Common myeloid progenitor, CD34-positive (primary cell): ENCODE data around the gene DFFA.

Experiments
- CTCF ChIA-PET: fragments of 350-600 bp; sonication (Branson Sonifier 250); formaldehyde crosslinking; loops from one replicate; lab custom pipeline; 2021; ENCODE audit warnings: antibody characterized with exemption; lab: Charles Lee
- POLR2A ChIA-PET: fragments of 350-600 bp; sonication (Branson Sonifier 250); formaldehyde crosslinking; loops from one replicate; lab custom pipeline; 2021; ENCODE audit warnings: antibody characterized with exemption; lab: Charles Lee
- DNase-seq, 3 donors: peaks; one replicate each; pipeline versions ENCODE4 v3.0.0 to v3.0.0-alpha.2; 2013
- H3K27ac ChIP-seq, 2 experiments: 1 replicate in 1 of 2; 2 replicates in 1 of 2; pipeline ENCODE4 v1.7.0; 2013; ENCODE audit warnings: inconsistent platforms in 2 of 2, low read length in 2 of 2, mild to moderate bottlenecking in 2 of 2, low read depth in 1 of 2, moderate library complexity in 1 of 2; ENCODE audit not compliant: severe bottlenecking in 2 of 2, insufficient read depth in 1 of 2, poor library complexity in 1 of 2
- H3K27me3 ChIP-seq, 5 experiments: replicated peaks in 2 of 5; 1 replicate in 3 of 5; 2 replicates in 2 of 5; pipeline versions ENCODE4 v1.6.1 to v1.7.0; 2013; ENCODE audit warnings: low read length in 4 of 5, mild to moderate bottlenecking in 2 of 5, moderate library complexity in 2 of 5, inconsistent platforms in 1 of 5; ENCODE audit not compliant: insufficient read depth in 5 of 5, control insufficient read depth in 4 of 5
- H3K36me3 ChIP-seq, 4 experiments: 1 replicate in 2 of 4; 2 replicates in 2 of 4; pipeline versions ENCODE4 v1.6.1 to v1.7.0; 2013; ENCODE audit warnings: low read length in 3 of 4, control low read depth in 1 of 4, mild to moderate bottlenecking in 1 of 4; ENCODE audit not compliant: control insufficient read depth in 4 of 4, insufficient read depth in 4 of 4
- H3K4me1 ChIP-seq, 4 experiments: 1 replicate in 3 of 4; 2 replicates in 1 of 4; pipeline versions ENCODE4 v1.6.1 to v1.7.1; 2013; ENCODE audit warnings: low read length in 3 of 4, mild to moderate bottlenecking in 3 of 4, control low read depth in 1 of 4, inconsistent platforms in 1 of 4, moderate library complexity in 1 of 4; ENCODE audit not compliant: control insufficient read depth in 4 of 4, insufficient read depth in 4 of 4; ENCODE audit errors: control extremely low read depth in 1 of 4
- H3K4me3 ChIP-seq, 7 experiments: 1 replicate in 4 of 7; 2 replicates in 3 of 7; pipeline versions ENCODE4 v1.5.1 to v1.7.0; 2013; ENCODE audit warnings: mild to moderate bottlenecking in 7 of 7, low read length in 6 of 7, moderate library complexity in 6 of 7, inconsistent platforms in 2 of 7, low read depth in 2 of 7, control low read depth in 1 of 7; ENCODE audit not compliant: insufficient read depth in 4 of 7, control insufficient read depth in 1 of 7; ENCODE audit errors: extremely low read depth in 1 of 7
- H3K9me3 ChIP-seq, 5 experiments: 1 replicate in 4 of 5; 2 replicates in 1 of 5; pipeline versions ENCODE4 v1.6.1 to v1.7.1; 2013; ENCODE audit warnings: low read length in 4 of 5, mild to moderate bottlenecking in 2 of 5, inconsistent platforms in 1 of 5, low read depth in 1 of 5, moderate library complexity in 1 of 5; ENCODE audit not compliant: control insufficient read depth in 4 of 5, insufficient read depth in 2 of 5; ENCODE audit errors: control extremely low read depth in 1 of 5
- WGBS: methylation state at CpG from one replicate; pipeline ENCODE4 v1.1.5; 2013; ENCODE audit not compliant: insufficient coverage; 5-methylcytosine and 5-hydroxymethylcytosine counted together

Gene DFFA

DNA sequence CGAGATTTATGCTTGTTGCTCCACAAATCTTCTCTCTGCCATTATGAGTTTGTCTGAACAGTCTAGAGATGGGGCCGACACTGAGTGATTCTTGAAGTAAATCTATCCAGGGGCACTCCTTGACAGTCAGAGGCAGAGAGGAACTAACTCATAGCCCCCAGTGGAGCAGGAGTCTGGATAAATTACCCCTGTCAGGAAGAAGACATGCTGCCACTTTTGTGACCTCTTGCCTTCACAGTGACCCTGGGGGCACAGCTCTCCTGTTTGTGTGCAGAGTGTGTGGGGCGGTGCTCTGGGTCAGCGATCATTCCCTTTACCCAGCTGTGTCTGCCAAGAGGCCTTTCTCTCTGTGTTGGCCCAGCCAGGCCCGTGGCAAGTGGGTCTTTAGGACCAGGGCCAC lies 31.9 kb upstream of the DFFA start:
- no peak overlapping the region for H3K4me3 ChIP-seq
- 60% methylated on average over 3 of the region's 5 CpGs for WGBS
- DNase-seq, result no peak
- no peaks in the 10 kb centered on the region for H3K9me3 ChIP-seq
- H3K36me3 ChIP-seq, result no peaks in the 10 kb centered on the region
- peaks cover 0 to 23% (median 18%) of the 10 kb centered on the region in 4 experiments for H3K4me1 ChIP-seq
- no peaks in the 10 kb centered on the region for H3K27me3 ChIP-seq
- ChIA-PET POLR2A (no interaction called here), CTCF (interaction anchor here (2.5 kb wide), 1 partner anchor 10 kb away, joined by 21 read pairs; no protein-coding TSS in a partner anchor)
- H3K27ac ChIP-seq, result no peak overlapping the region

DNA sequence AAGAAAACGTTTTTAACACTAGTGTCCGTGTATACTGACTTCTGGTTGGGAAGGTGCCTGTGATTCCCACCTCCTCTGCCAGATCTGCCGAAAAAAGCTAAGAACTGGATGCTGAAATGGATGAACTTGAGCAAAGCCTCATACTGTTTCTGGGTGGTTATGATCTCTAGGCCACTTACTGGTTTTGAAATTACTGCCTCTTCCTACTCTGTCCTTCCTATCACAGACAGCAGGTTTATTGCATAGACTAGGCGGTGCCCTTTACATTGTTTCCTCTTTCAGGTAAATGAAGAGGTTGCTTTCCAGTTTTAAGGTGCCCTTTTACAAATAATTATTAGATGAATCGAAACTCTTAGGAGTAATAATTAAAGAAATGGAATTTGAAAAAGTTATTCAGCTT lies 29.9 kb upstream of the DFFA start:
- DNase-seq, result no peak
- H3K9me3 ChIP-seq, result no peaks in the 10 kb centered on the region
- no peaks in the 10 kb centered on the region for H3K27me3 ChIP-seq
- H3K4me1 ChIP-seq, result peaks cover 0 to 7% (median 4%) of the 10 kb centered on the region in 4 experiments
- ChIA-PET POLR2A (no interaction called here), CTCF (interaction anchor here (2.5 kb wide), 1 partner anchor 8 kb away, joined by 21 read pairs; no protein-coding TSS in a partner anchor)
- no peak overlapping the region for H3K4me3 ChIP-seq
- WGBS, result 100% methylated on average over 4 of the region's 5 CpGs
- H3K27ac ChIP-seq, result no peak overlapping the region
- peaks cover 0 to 4% (median 0%) of the 10 kb centered on the region in 4 experiments for H3K36me3 ChIP-seq

DNA sequence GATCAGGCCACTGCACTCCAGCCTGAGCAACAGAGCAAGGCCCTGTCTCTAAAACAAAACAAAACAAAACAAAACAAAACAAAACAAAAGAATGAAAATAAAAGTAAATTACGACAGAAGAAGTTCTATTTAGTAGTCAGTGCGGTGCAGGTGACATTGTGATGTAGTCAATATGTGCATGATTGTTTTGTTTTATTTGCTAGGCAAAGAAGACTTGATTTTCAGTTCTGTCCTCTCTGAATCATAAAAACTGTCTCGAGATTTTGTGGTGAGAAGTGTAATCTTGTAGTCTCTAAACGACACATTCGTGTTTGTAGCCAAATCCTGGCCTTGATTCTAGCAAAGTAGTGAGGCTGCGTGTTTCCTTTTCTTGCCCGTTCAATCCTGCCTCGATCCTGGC lies 25.9 kb upstream of the DFFA start:
- ChIA-PET POLR2A (no interaction called here), CTCF (interaction anchor here (1.7 to 10.0 kb wide), 3 partner anchors 12 to 66 kb away, joined by 5 to 118 read pairs (median 108); partner anchors contain the start of gene CENPS)
- 97% methylated on average over 8 of the region's 8 CpGs for WGBS
- H3K27me3 ChIP-seq, result no peaks in the 10 kb centered on the region
- peaks cover 0 to 19% (median 3%) of the 10 kb centered on the region in 4 experiments for H3K36me3 ChIP-seq
- peaks cover 0 to 17% (median 13%) of the 10 kb centered on the region in 4 experiments for H3K4me1 ChIP-seq
- H3K9me3 ChIP-seq, result no peaks in the 10 kb centered on the region
- H3K27ac ChIP-seq, result no peak overlapping the region
- no peak overlapping the region for H3K4me3 ChIP-seq
- no peak for DNase-seq

DNA sequence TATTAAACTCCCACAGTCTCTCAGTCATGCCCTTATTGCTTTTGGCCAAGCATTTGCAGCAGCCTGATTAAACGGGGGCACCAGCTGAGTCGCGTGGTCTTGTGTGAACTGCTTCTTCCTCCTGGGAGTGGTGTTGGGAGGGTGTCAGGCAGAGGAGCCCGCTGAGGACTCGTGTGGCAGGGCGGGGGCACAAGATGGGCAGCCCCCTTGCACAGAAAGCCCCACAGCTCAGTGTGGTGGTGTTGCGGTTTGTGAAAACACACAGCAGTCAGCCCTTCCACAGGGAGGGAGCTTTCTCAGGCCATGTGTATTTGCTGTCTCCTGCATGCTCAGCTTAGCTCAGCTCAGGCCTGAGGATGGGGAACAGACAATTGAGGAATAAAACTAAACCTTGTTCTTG lies 24.8 kb upstream of the DFFA start:
- POLR2A ChIA-PET, result interaction anchor here (0.7 kb wide), 1 partner anchor 67 kb away, joined by 3 read pairs; no protein-coding TSS in a partner anchor
- no peak for DNase-seq
- WGBS, result 82% methylated on average over 1 of the region's 7 CpGs
- Histone ChIP-seq H3K36me3 (peaks cover 0 to 19% (median 3%) of the 10 kb centered on the region in 4 experiments), H3K27ac (no peak overlapping the region), H3K4me1 (peaks cover 0 to 17% (median 13%) of the 10 kb centered on the region in 4 experiments), H3K9me3 (no peaks in the 10 kb centered on the region), H3K27me3 (no peaks in the 10 kb centered on the region), H3K4me3 (no peak overlapping the region)
- CTCF ChIA-PET, result interaction anchor here (9.9 to 10.0 kb wide), 2 partner anchors 13 to 65 kb away, joined by 108 to 118 read pairs; partner anchors contain the start of gene CENPS

DNA sequence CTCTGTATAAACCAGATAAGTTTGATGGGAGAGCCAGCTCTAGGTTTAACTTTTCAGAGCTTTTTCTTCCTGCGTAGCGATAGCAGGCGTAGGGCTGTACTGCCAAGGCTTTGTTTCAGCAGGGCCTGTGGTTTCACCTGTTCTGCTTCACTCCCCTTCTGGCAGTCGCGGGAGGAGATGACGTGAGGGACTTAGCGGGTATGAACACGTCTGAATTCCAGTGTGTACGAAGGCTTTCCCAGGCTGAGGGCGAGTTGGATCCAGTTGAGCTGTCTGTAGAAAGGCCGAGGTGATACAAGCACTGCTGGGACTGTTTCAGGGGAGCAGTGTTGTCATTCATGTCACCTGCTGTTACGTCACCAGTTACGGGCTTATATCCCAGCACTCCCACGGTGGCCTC lies 23.6 kb upstream of the DFFA start:
- DNase-seq, result no peak
- ChIA-PET CTCF (interaction anchor here (0.8 to 10.0 kb wide), 5 partner anchors 14 to 444 kb away, joined by 3 to 118 read pairs (median 7); partner anchors contain the start of gene CENPS), POLR2A (no interaction called here)
- 91% methylated on average over 14 of the region's 14 CpGs for WGBS
- H3K27me3 ChIP-seq, result no peaks in the 10 kb centered on the region
- no peak overlapping the region for H3K4me3 ChIP-seq
- H3K36me3 ChIP-seq, result peaks cover 0 to 21% (median 3%) of the 10 kb centered on the region in 4 experiments
- H3K4me1 ChIP-seq, result peaks cover 0 to 17% (median 13%) of the 10 kb centered on the region in 4 experiments
- H3K27ac ChIP-seq, result peak overlapping the region in 1 of 2 experiments; percentile 65
- no peaks in the 10 kb centered on the region for H3K9me3 ChIP-seq

DNA sequence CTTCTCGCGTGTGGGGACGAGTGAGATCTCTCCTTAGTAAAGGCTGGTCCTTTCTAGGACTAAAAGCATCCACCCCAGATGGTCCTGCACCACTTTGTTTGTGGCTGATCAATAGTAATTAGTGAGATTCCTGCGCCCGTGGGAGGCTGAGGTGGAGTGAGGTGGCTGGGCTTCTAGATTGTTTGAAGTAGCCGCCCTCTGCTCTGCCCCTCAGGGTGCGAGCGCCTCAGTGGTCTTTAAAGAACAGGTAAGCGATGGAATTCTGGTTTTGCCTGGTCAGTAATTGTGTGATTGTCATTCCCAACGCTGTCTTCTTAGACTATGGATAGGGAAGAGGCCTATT lies 23.1 kb upstream of the DFFA start:
- H3K9me3 ChIP-seq, result no peaks in the 10 kb centered on the region
- peaks cover 0 to 21% (median 3%) of the 10 kb centered on the region in 4 experiments for H3K36me3 ChIP-seq
- POLR2A ChIA-PET, result no interaction called here
- DNase-seq, result no peak
- peak overlapping the region in 4 of 7 experiments; percentile 55 to 81 (median 72) for H3K4me3 ChIP-seq
- CTCF ChIA-PET, result interaction anchor here (0.8 to 10.0 kb wide), 15 partner anchors 8 to 1691 kb away, joined by 3 to 118 read pairs (median 3); partner anchors contain the start of genes CENPS and PEX14
- no peaks in the 10 kb centered on the region for H3K27me3 ChIP-seq
- peaks cover 0 to 16% (median 13%) of the 10 kb centered on the region in 4 experiments for H3K4me1 ChIP-seq
- WGBS, result 87% methylated on average over 10 of the region's 10 CpGs
- H3K27ac ChIP-seq, result peak overlapping the region in 1 of 2 experiments; percentile 65
